GM12878 (cell line): Measurements from ENCODE around the gene LRWD1.
"Not testable (repeated sequence)": the region's sequence is repeated elsewhere in the genome, so short reads cannot be mapped to it uniquely, and the experiment has no call there.

Experiments
- EZH2 ChIP-seq: IDR thresholded peaks from 2 replicates; pipeline ENCODE4 v1.6.1; 2012; ENCODE audit warnings: low read depth, mild to moderate bottlenecking, control low read depth, inconsistent platforms, low read length, borderline replicate concordance; ENCODE audit not compliant: control insufficient read depth
- RAD21 ChIP-seq: IDR thresholded peaks from 2 replicates; pipeline ENCODE4 v1.6.1; 2011; ENCODE audit warnings: mild to moderate bottlenecking, low read depth, low read length, moderate library complexity; ENCODE audit not compliant: insufficient read depth
- SP1 ChIP-seq: IDR thresholded peaks from one replicate; pipeline ENCODE4 v1.6.1; 2011; ENCODE audit warnings: low read depth, low read length
- TF ChIP-seq, protein P1 (sequence below): fragments of 150-350 bp; IDR thresholded peaks from 2 replicates; pipeline ENCODE4 v1.6.1; 2014; ENCODE audit warnings: mild to moderate bottlenecking, low read depth, low read length

DNA sequence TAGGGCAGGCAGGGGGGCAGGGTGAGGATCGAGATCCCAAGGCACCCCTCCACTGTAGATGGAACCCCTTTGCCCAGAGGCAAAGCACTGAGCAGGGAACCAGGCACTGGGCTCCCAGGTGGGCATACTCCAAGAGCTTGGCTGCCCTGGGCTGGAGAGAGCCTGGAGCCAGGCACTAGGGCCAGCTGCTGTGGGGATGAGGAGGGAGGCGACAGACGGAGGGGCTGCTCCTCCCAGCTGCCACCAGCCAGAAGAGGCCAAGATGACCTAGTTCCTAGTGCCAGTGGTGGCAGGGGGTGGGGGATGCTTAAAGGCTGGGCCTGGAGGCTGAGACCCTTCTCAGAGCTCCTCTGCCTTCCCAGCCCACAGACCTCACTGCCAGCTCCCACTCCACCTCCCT, 51.1 kb downstream of the LRWD1 start:
- not testable (repeated sequence) for TF ChIP-seq RAD21, SP1, EZH2
- TF ChIP-seq, protein P1, sequence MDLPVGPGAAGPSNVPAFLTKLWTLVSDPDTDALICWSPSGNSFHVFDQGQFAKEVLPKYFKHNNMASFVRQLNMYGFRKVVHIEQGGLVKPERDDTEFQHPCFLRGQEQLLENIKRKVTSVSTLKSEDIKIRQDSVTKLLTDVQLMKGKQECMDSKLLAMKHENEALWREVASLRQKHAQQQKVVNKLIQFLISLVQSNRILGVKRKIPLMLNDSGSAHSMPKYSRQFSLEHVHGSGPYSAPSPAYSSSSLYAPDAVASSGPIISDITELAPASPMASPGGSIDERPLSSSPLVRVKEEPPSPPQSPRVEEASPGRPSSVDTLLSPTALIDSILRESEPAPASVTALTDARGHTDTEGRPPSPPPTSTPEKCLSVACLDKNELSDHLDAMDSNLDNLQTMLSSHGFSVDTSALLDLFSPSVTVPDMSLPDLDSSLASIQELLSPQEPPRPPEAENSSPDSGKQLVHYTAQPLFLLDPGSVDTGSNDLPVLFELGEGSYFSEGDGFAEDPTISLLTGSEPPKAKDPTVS, result not testable (repeated sequence)
